WTC11 (cell line): ENCODE results near the gene PPP2R1A. TPM values are rescaled to one million over a fixed set of nuclear protein-coding genes. Genes with fewer than 3 reads are reported as not detected.

Experiments used
- ATAC-seq: fragments of 200-7000 bp; cut with Tn5 transposase; 2 replicates; pipeline ENCODE4 v1.10.0; 2021; ENCODE audit warnings: mild to moderate bottlenecking, moderate library complexity
- CTCF ChIA-PET: fragments of 300-600 bp; sonication (Branson Sonifier 250); formaldehyde crosslinking; loops from one replicate; lab custom pipeline; 2021; ENCODE audit warnings: antibody characterized with exemption; lab: Charles Lee
- POLR2A ChIA-PET: fragments of 350-600 bp; sonication (Branson Sonifier 250); formaldehyde crosslinking; loops from one replicate; lab custom pipeline; 2021; ENCODE audit warnings: antibody characterized with exemption; lab: Charles Lee
- DNase-seq: peaks from one replicate; pipeline ENCODE4 v3.0.0; 2021; ENCODE audit warnings: low spot score
- H3K27ac Mint-ChIP-seq: 2 replicates; pipeline ENCODE4 v1.8.0; 2021; ENCODE audit warnings: mixed read lengths
- H3K27me3 Mint-ChIP-seq: 2 replicates; pipeline ENCODE4 v1.8.0; 2021; ENCODE audit warnings: low read depth, mild to moderate bottlenecking, moderate library complexity, mixed read lengths
- H3K36me3 Mint-ChIP-seq: 2 replicates; pipeline ENCODE4 v1.8.0; 2021; ENCODE audit warnings: mixed read lengths
- H3K4me1 Mint-ChIP-seq: 2 replicates; pipeline ENCODE4 v1.8.0; 2022; ENCODE audit warnings: mixed read lengths
- H3K4me3 Mint-ChIP-seq: 2 replicates; pipeline ENCODE4 v1.8.0; 2021; ENCODE audit warnings: mild to moderate bottlenecking, moderate library complexity, mixed read lengths
- H3K9me3 Mint-ChIP-seq: 2 replicates; pipeline ENCODE4 v1.8.0; 2021; ENCODE audit warnings: mixed read lengths
- ATF2 ChIP-seq: sonication (generic); formaldehyde crosslinking; IDR thresholded peaks from 2 replicates; pipeline ENCODE4 v1.8.1; 2022; ENCODE audit warnings: low read depth, missing genetic modification reagents, borderline replicate concordance
- ATF6 ChIP-seq: sonication (generic); formaldehyde crosslinking; IDR thresholded peaks from 2 replicates; pipeline ENCODE4 v1.8.1; 2023; ENCODE audit warnings: mild to moderate bottlenecking, missing genetic modification reagents
- FOXP1 ChIP-seq: sonication (generic); formaldehyde crosslinking; IDR thresholded peaks from 2 replicates; pipeline ENCODE4 v1.8.0; 2022; ENCODE audit warnings: missing genetic modification reagents, mild to moderate bottlenecking, moderate library complexity, borderline replicate concordance
- GABPB1 ChIP-seq: sonication (generic); formaldehyde crosslinking; IDR thresholded peaks from 2 replicates; pipeline ENCODE4 v1.8.1; 2023; ENCODE audit warnings: mild to moderate bottlenecking, missing genetic modification reagents
- IRF1 ChIP-seq: sonication (generic); formaldehyde crosslinking; IDR thresholded peaks from 2 replicates; pipeline ENCODE4 v1.8.0; 2023; ENCODE audit warnings: missing genetic modification reagents
- JAZF1 ChIP-seq: fragments of 250-450 bp; sonication (Bioruptor Pico); IDR thresholded peaks from 2 replicates; pipeline ENCODE4 v1.9.0; 2021; ENCODE audit warnings: moderate library complexity, mild to moderate bottlenecking, inconsistent platforms
- JUN ChIP-seq: sonication (generic); formaldehyde crosslinking; IDR thresholded peaks from 2 replicates; pipeline ENCODE4 v1.8.0; 2023; ENCODE audit warnings: mild to moderate bottlenecking, missing genetic modification reagents
- OVOL2 ChIP-seq: fragments of 250-450 bp; sonication (Bioruptor Pico); IDR thresholded peaks from 2 replicates; pipeline ENCODE4 v1.9.0; 2021; ENCODE audit warnings: mild to moderate bottlenecking, borderline replicate concordance
- PRDM15 ChIP-seq: sonication (generic); formaldehyde crosslinking; IDR thresholded peaks from 2 replicates; pipeline ENCODE4 v1.8.0; 2022; ENCODE audit warnings: missing genetic modification reagents
- SMAD4 ChIP-seq: sonication (generic); formaldehyde crosslinking; IDR thresholded peaks from 2 replicates; pipeline ENCODE4 v1.8.0; 2022; ENCODE audit warnings: mild to moderate bottlenecking, missing genetic modification reagents
- SP1 ChIP-seq: sonication (generic); formaldehyde crosslinking; conservative IDR thresholded peaks from 2 replicates; pipeline ENCODE4 v1.8.1; 2022; ENCODE audit warnings: missing genetic modification reagents
- TP53 ChIP-seq: sonication (generic); formaldehyde crosslinking; IDR thresholded peaks from 2 replicates; pipeline ENCODE4 v1.8.1; 2023; ENCODE audit warnings: mild to moderate bottlenecking, missing genetic modification reagents
- ZNF263 ChIP-seq: sonication (generic); formaldehyde crosslinking; IDR thresholded peaks from 2 replicates; pipeline ENCODE4 v1.8.1; 2022; ENCODE audit warnings: low read depth, mild to moderate bottlenecking, moderate library complexity, missing genetic modification reagents
- ZNF671 ChIP-seq: fragments of 250-450 bp; sonication (Bioruptor Pico); IDR thresholded peaks from 2 replicates; pipeline ENCODE4 v1.8.0; 2021; ENCODE audit warnings: mild to moderate bottlenecking
- total RNA-seq: library from RNA; stranded (reverse); gene quantifications from 3 replicates; pipeline ENCODE4 v1.2.3, GENCODE V29; 2021
- TF ChIP-seq, protein P1 (sequence below): fragments of 250-450 bp; sonication (Bioruptor Pico); IDR thresholded peaks from 2 replicates; pipeline ENCODE4 v1.8.0; 2021; ENCODE audit warnings: mild to moderate bottlenecking
- TF ChIP-seq, protein P2 (sequence below): fragments of 250-450 bp; sonication (Bioruptor Pico); conservative IDR thresholded peaks from 2 replicates; pipeline ENCODE4 v1.9.0; 2021; ENCODE audit warnings: mild to moderate bottlenecking

Gene PPP2R1A
- total RNA-seq, 1 experiment from 2014 or later = 505 TPM

GRCh38 chr19:52270266-52270885 is 80.5 kb downstream of the PPP2R1A start:
- Mint-ChIP-seq H3K36me3 (peaks cover 39% of the 10 kb centered on the region), H3K9me3 (peaks cover 18% of the 10 kb centered on the region), H3K4me3 (peak overlapping the region; percentile 97), H3K27ac (peak overlapping the region; percentile 93), H3K27me3 (no peaks in the 10 kb centered on the region; the same call in 1 of the 2 replicates), H3K4me1 (peaks cover 28% of the 10 kb centered on the region)
- peak; percentile 6; the same call in 1 of the 2 replicates for ATAC-seq
- POLR2A ChIA-PET = no interaction called here
- no peak for TF ChIP-seq SP1 (CRISPR knock-in tag)
- TF ChIP-seq FOXP1 (CRISPR knock-in tag) = no peak
- no peak for TF ChIP-seq ZNF263
- no peak for TF ChIP-seq PRDM15 (CRISPR knock-in tag)
- no peak for TF ChIP-seq IRF1 (CRISPR knock-in tag)
- TF ChIP-seq OVOL2 (CRISPR knock-in tag) = no peak
- no peak for TF ChIP-seq TP53 (CRISPR knock-in tag)
- no peak for TF ChIP-seq JAZF1 (CRISPR knock-in tag)
- no peak for TF ChIP-seq ATF2
- TF ChIP-seq, protein P1, sequence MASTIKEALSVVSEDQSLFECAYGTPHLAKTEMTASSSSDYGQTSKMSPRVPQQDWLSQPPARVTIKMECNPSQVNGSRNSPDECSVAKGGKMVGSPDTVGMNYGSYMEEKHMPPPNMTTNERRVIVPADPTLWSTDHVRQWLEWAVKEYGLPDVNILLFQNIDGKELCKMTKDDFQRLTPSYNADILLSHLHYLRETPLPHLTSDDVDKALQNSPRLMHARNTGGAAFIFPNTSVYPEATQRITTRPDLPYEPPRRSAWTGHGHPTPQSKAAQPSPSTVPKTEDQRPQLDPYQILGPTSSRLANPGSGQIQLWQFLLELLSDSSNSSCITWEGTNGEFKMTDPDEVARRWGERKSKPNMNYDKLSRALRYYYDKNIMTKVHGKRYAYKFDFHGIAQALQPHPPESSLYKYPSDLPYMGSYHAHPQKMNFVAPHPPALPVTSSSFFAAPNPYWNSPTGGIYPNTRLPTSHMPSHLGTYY (CRISPR knock-in tag) = no peak
- no peak for TF ChIP-seq ATF6 (CRISPR knock-in tag)
- TF ChIP-seq, protein P2, sequence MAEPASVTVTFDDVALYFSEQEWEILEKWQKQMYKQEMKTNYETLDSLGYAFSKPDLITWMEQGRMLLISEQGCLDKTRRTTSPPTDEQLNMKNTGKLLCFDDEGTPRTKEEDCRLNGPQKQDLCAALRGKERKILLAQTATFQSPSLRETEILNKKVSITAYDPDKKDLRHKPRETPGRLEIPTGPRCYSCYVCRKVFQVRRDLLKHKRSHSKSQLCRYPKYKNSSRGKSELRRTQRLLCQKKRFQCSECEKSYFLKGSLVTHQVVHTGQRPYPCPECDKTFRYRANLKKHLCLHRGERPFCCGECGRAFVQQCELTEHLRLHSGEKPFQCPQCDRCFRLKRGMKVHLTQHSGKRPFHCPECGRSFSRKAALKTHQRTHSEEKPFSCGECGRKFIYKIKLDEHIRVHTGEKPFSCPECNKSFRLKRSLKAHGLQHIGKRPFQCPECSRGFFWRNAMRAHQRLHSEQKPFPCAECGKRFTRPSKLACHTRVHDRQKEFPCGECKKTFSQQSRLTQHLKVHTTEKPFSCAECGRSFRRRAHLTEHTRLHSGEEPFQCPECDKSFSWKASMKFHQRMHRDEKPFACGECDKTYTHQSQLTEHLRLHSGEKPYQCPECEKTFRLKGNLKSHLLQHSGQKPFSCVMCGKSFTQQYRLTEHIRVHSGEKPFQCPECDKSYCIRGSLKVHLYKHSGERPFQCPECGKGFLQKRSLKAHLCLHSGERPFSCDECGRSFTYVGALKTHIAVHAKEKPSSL (CRISPR knock-in tag) = no peak
- TF ChIP-seq SMAD4 (CRISPR knock-in tag) = no peak
- no peak for TF ChIP-seq JUN (CRISPR knock-in tag)
- no peak for TF ChIP-seq GABPB1 (CRISPR knock-in tag)
- TF ChIP-seq ZNF671 (CRISPR knock-in tag) = no peak
- no peak for DNase-seq
- CTCF ChIA-PET = no interaction called here
